HG03558 (cell line): ENCODE data around the gene LACC1.

ENCODE experiments used
- ATAC-seq: cut with Tn5 transposase; IDR thresholded peaks from one replicate; pipeline ENCODE4 v1.9.1; 2021; ENCODE audit warnings: moderate number of reproducible peaks; ENCODE audit not compliant: unreplicated experiment; ENCODE audit errors: extremely low read depth

The LACC1 gene

DNA sequence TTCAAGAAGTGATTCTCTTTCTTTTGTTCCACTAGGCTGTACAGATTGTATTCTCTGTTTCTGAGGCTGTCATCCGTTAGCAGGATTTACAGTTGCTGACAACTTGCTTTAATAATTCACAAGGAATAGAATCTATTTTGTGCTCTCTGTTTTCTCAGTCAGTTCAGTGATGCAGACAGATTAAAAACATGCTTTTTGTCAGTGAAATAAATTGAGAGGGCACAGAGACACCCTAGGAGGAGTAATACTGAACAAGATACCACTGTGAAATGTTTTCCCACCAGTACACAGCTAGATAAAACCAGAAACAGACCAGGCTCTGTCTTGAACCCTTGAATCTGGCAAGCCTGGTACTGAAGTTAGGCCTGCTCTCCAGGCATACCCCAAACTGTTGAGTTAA lies 58.7 kb downstream of the LACC1 start:
- no peak for ATAC-seq

DNA sequence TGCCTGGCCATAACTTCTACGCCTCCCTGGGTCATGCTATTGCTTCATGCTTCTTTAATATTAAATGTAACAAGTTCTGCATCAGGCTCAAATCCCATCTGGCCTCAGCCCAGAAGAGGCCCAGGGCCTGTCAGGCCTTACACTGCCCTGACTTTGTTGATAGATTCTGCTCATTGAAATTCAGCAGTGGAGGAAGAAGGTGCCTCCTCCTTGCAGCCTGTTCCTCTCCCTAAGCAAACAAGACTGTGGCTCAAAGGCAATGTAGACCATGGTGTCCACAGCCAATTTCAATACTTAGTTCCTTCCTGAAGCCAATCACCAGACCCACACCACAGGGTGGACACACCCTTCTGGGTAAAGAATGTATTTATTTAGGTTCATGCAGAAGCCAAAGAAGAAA lies 59.4 kb downstream of the LACC1 start:
- ATAC-seq: no peak

DNA sequence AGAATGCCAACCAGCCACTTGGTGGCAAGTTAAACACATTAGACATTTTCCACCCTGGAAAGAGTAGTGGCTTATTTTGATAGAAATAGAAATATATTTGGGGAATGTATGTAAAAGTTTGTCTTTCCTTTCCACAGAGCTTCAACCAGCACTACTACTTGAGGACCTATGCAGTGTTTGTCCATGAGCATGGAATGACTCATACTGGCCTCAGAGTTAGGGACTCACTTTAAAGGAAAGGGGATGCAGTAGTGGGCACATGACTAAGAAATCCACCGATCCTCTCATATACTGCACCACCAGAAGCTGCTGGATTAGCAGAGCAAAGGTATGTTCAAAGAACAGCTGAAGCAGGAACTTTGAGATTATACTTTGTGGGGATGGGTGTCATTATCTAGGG lies 62.6 kb downstream of the LACC1 start:
- no peak for ATAC-seq
